Activated CD4-positive, alpha-beta T cell treated with anti-CD3 and anti-CD28 coated beads, Interleukin-2, amount 50 U/mL, for 1 hour (primary cell): ENCODE results near the gene GALC.

Experiments
- DNase-seq: peaks from one replicate; pipeline ENCODE4 v3.0.0-alpha.2; 2020

GALC gene

GRCh38 chr14:88005978-88006851, 13.2 kb upstream of the GALC start:
- peak; percentile 54 for DNase-seq

GRCh38 chr14:88005050-88005481, 12.1 kb upstream of the GALC start, which contains the start of gene GPR65:
Gene GPR65 (plus strand): TSS chr14:88005135. CDS start chr14:88010848, 5,713 bp downstream.
- DNase-seq = no peak

- no peak for DNase-seq
Measured at GRCh38 chr14:88004506-88005036, 11.6 kb upstream of the GALC start.

GRCh38 chr14:88003425-88003824, 10.4 kb upstream of the GALC start:
- no peak for DNase-seq

- DNase-seq = no peak
Measured at GRCh38 chr14:88002421-88003075, 9.6 kb upstream of the GALC start.

GRCh38 chr14:87999277-87999676, 6.3 kb upstream of the GALC start:
- DNase-seq = no peak

- DNase-seq = no peak
Measured at GRCh38 chr14:87998482-87998881, 5.5 kb upstream of the GALC start.

GRCh38 chr14:87996291-87996592, 3.3 kb upstream of the GALC start:
- no peak for DNase-seq

GRCh38 chr14:87995500-87996290, 2.7 kb upstream of the GALC start:
- DNase-seq = no peak

GRCh38 chr14:87994974-87995373, 2.0 kb upstream of the GALC start:
- no peak for DNase-seq

- no peak for DNase-seq
Measured at GRCh38 chr14:87992346-87992717, 650 bp downstream of the GALC start.

GRCh38 chr14:87990682-87991081, 2.3 kb downstream of the GALC start:
- DNase-seq = no peak

GRCh38 chr14:87989956-87990299, 3.1 kb downstream of the GALC start:
- no peak for DNase-seq

GRCh38 chr14:87989221-87989955, 3.6 kb downstream of the GALC start:
- DNase-seq = no peak

- DNase-seq = no peak
Measured at GRCh38 chr14:87979689-87980088, 13.3 kb downstream of the GALC start.

- no peak for DNase-seq
Measured at GRCh38 chr14:87975636-87976035, 17.3 kb downstream of the GALC start.

- no peak for DNase-seq
Measured at GRCh38 chr14:87971010-87971409, 22.0 kb downstream of the GALC start.

GRCh38 chr14:87967496-87967895, 25.5 kb downstream of the GALC start:
- DNase-seq = no peak

- DNase-seq = no peak
Measured at GRCh38 chr14:87966816-87967215, 26.2 kb downstream of the GALC start.

- DNase-seq = no peak
Measured at GRCh38 chr14:87961246-87961645, 31.7 kb downstream of the GALC start.

GRCh38 chr14:87960013-87960787, 32.8 kb downstream of the GALC start:
- no peak for DNase-seq

GRCh38 chr14:87955501-87955900, 37.5 kb downstream of the GALC start:
- no peak for DNase-seq
